Fibroblast of mammary gland (primary cell): ENCODE data around the gene MEX3D.
A peak's percentile ranks its signal among the peaks of the same experiment; 100 is the strongest.

Experiments
- DNase-seq: peaks from one replicate; pipeline ENCODE4 v3.0.0-alpha.2; 2010; ENCODE audit warnings: low read depth
- H3K4me3 ChIP-seq: 2 replicates; pipeline ENCODE4 v1.5.1; 2011; ENCODE audit warnings: low read depth, mild to moderate bottlenecking, low read length, moderate library complexity; ENCODE audit not compliant: control insufficient read depth
- TF ChIP-seq, protein P1 (sequence below): conservative IDR thresholded peaks from 2 replicates; pipeline ENCODE4 v1.5.1; 2011; ENCODE audit warnings: low read depth, low read length, inconsistent platforms; ENCODE audit not compliant: control insufficient read depth, insufficient read depth

Gene MEX3D

DNA sequence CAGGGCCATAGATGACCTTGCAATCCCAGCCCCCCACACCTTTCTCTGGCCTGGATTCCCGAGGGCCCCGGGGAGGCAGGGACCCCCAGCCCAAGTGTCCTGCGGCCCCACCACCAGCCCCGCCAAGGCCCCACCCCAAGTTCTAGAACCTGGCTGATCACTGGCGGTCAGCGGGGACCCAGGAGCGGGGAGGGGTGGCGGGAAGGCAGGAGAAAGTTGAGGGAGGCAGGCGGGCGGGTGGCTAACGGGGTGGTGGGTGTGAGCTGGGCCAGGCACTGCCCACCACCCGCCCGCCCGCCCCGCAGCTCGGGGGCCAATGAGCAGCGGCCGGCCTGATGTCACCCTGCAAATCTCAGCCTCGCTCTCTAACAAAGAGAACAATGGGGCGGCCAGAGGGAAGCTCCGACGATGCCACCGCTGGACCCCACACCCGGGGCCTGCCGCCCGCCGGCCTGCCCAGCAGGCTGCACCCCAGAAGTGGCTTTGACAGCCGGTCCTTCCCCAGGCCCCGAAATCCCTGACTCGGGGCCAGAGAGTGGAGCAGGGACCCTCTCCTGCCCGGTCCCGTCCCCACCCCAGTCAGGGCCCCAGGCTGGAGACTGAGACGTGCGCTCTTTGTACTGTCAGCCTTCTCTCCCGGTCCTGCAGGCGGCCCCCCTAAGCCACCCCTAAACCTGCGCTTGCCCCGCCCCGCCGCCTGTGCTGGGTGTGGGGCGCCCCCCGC is 1.6 kb downstream of the MEX3D start:
- peak; percentile 66 for DNase-seq
- H3K4me3 ChIP-seq: peak overlapping the region; percentile 62

DNA sequence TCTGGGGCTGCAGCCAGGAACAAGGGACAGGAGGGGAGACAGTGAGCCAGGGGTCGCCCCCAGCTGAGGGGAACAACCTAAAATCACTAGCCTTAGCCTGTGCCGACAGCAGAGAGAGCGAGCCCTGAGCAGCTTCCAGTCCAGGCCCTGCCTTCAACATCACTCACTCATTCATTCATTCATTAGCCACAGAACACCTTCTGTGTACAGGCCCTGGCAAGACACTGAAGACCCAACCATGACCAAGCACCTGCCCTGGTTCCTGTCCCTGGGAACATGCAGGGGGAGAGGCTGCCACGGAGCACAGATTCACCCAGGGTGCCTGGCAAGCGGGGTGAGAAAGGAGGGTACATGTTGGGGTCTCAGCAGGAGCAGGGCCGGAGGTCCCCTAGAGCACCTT is 4.9 kb downstream of the MEX3D start:
- TF ChIP-seq, protein P1, sequence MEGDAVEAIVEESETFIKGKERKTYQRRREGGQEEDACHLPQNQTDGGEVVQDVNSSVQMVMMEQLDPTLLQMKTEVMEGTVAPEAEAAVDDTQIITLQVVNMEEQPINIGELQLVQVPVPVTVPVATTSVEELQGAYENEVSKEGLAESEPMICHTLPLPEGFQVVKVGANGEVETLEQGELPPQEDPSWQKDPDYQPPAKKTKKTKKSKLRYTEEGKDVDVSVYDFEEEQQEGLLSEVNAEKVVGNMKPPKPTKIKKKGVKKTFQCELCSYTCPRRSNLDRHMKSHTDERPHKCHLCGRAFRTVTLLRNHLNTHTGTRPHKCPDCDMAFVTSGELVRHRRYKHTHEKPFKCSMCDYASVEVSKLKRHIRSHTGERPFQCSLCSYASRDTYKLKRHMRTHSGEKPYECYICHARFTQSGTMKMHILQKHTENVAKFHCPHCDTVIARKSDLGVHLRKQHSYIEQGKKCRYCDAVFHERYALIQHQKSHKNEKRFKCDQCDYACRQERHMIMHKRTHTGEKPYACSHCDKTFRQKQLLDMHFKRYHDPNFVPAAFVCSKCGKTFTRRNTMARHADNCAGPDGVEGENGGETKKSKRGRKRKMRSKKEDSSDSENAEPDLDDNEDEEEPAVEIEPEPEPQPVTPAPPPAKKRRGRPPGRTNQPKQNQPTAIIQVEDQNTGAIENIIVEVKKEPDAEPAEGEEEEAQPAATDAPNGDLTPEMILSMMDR: no peak
- DNase-seq: no peak

More for the DNA sequence above, 1.6 kb downstream of the MEX3D start:
- TF ChIP-seq, protein P1: no peak

DNA sequence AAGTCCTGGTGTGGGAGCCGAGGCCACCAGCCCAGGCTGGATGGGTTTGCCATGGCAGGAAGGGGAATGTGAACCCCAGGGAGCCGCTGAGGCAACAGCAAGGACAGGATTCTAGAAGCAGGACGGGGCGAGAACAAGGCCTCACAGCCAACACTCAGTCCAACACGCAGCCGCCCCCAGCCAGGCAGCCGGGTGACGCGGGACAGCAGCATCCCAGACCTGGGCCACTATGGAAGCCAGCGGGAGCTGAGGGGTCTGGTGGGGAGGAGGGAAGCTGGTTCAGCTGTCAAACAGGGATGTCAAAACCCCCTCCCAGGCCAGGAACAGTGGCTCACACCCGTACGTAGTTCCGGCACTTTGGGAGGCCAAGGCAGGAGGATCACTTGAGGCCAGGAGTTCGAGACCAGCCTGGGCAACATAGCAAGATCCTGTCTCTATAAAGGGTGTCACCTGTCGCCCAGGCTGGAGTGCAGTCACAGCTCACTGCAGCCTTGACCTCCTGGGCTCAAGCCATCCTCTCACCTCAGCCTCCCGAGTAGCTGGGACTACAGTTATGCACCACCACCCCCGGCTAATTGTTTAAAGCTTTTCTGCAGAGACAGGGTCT is 6.8 kb downstream of the MEX3D start:
- DNase-seq: no peak
- no peak overlapping the region for H3K4me3 ChIP-seq
- TF ChIP-seq, protein P1: no peak

More for the DNA sequence above, 4.9 kb downstream of the MEX3D start:
- H3K4me3 ChIP-seq: no peak overlapping the region

DNA sequence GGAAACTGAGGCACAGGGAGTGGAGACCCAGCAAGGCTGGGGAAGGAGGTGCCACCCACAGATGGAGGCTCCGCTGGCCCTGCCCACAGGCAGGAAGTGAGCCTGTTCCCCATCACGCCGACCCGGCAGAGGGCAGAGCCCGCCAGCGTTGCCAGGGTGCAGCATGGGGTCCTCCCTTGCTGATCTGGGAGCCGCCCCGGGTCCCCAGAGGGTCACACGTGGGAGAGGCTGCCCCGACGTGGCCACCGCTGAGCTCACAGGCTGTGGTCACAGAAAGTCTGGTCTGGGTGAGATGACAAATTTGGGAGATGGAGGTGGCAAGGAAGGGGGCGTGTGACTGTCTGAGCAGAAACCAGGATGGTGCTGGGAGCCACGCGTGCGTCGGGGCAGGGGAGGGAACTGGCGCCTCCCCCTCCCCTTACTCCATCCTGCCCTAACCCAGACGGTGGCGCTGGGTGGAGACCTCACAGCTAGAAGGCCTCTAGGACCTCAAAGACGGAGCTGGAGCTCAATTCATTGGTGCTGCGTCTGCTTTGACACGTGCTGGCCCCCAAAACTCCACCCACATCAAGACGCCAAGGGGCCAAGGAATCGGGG is 7.7 kb downstream of the MEX3D start:
- TF ChIP-seq, protein P1: no peak
- H3K4me3 ChIP-seq: no peak overlapping the region
- no peak for DNase-seq

DNA sequence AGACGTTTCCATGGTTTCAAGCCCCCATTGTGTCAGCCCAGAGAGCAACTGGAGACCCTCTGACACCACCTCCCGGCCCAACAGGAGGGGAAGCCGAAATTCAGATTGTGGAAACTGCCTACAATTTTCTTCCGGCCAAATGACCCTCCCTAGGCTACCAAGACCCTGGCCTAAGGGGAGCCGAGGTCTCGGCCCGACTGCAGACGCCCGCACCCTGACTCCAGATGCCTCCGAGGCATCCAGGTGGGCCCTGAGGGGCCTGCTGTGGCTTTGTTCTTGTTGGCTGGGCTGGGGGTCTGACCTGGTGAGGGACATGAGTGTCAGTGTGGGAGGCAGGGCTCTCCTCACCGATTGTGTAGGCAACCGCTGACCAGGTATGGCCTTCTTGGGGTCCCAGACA is 9.6 kb downstream of the MEX3D start:
- TF ChIP-seq, protein P1: no peak
- H3K4me3 ChIP-seq: no peak overlapping the region
- DNase-seq: no peak

DNA sequence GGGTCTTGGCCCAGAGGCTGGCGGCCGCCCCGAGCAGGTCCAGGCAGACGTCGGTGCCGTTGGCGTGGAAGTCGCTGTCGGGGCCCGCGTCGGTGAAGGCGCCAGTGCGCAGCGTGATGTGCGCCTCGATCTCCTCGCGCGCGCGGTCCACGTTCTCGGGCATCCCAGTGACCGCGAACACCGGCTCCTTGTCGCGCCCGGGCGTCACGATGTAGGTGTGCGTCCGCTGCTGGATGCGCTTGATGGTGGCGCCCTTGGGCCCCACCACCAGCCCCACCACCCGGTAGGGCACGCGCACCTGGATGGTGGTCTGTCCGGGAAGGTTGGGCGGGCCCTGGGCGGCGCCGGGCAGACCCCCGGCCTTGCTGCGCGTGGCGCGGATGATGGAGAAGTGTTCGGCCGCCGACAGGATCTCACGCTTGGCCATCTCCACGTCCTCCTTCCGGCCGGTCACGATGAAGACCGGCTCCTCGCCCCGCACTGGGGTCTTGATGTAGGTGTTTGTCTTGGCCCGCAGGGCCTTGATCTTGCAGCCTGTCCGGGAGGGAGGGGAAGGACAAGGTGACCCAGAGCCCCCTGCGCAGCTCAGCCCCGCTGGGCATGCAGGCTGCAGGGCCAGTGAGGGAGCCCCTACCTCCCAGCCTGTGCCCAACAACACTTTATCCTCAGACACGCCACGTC is 11.6 kb downstream of the MEX3D start:
- no peak for DNase-seq
- no peak overlapping the region for H3K4me3 ChIP-seq
- TF ChIP-seq, protein P1: no peak
